Upper lobe of left lung (tissue), 4 donors: ENCODE measurements around the gene CCDC160.

Source experiments
- EP300 ChIP-seq, 4 donors: sonication (generic); formaldehyde crosslinking; IDR thresholded peaks; one replicate each; pipeline ENCODE4 v1.5.1; 2017; ENCODE audit warnings: antibody characterized with exemption in 4 of 4, control low read depth in 2 of 4
- POLR2A ChIP-seq, 4 donors: fragments of 450-650 bp; IDR thresholded peaks; one replicate each; pipeline ENCODE4 v1.5.1; 2016 to 2017; ENCODE audit warnings: antibody characterized with exemption in 4 of 4, mild to moderate bottlenecking in 2 of 4
- TF ChIP-seq, protein P1 (sequence below), 6 experiments: fragments of 450-650 bp in 4 of 6; fragments of 200-600 bp in 2 of 6; sonication (generic) in 2 of 6; IDR thresholded peaks; one replicate each; pipeline ENCODE4 v1.5.1; 2016 to 2019; ENCODE audit warnings: antibody characterized with exemption in 6 of 6

GRCh38 chrX:134287346-134287745 lies 50.4 kb downstream of the CCDC160 start:
- TF ChIP-seq, protein P1, sequence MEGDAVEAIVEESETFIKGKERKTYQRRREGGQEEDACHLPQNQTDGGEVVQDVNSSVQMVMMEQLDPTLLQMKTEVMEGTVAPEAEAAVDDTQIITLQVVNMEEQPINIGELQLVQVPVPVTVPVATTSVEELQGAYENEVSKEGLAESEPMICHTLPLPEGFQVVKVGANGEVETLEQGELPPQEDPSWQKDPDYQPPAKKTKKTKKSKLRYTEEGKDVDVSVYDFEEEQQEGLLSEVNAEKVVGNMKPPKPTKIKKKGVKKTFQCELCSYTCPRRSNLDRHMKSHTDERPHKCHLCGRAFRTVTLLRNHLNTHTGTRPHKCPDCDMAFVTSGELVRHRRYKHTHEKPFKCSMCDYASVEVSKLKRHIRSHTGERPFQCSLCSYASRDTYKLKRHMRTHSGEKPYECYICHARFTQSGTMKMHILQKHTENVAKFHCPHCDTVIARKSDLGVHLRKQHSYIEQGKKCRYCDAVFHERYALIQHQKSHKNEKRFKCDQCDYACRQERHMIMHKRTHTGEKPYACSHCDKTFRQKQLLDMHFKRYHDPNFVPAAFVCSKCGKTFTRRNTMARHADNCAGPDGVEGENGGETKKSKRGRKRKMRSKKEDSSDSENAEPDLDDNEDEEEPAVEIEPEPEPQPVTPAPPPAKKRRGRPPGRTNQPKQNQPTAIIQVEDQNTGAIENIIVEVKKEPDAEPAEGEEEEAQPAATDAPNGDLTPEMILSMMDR (IDR thresholded peaks at IDR 0.05), result no peak
- TF ChIP-seq EP300 (IDR thresholded peaks at IDR 0.05) (no peak), POLR2A (IDR thresholded peaks at IDR 0.05) (no peak)
